SH-SY5Y (cell line): ENCODE results near the gene SLC4A4.

Experiments used
- GATA2 ChIP-seq: IDR thresholded peaks from 2 replicates; pipeline ENCODE4 v1.6.1; 2011; ENCODE audit warnings: mild to moderate bottlenecking, low read depth, low read length
- GATA3 ChIP-seq: IDR thresholded peaks from 2 replicates; pipeline ENCODE4 v1.6.1; 2011; ENCODE audit warnings: low read depth, mild to moderate bottlenecking, low read length, moderate library complexity

The SLC4A4 gene

GRCh38 chr4:71338846-71339593 is at the start of gene SLC4A4:
TSS of gene SLC4A4 (plus strand) at chr4:71339020.
- no peak for TF ChIP-seq GATA3

DNA sequence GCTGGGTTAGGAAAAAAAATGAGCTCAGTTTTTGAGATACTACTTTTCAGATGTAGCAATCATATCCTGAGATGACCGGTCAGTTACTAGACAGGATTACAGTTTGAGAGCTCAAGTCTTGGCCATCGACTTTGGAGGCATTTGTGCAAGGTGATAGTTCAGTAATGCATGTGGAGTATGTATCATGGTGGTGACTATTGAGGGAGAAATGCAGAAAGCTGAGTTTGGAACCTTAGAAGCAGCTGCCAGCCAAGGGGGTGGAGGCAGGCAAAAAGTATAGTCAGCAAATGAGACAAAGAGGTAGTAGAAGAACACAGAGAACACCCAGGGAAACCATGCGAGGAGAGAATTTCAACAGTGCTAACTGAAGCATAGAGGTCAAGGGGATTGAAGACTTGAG is 48.7 kb upstream of the SLC4A4 start:
- no peak for TF ChIP-seq GATA3
- TF ChIP-seq GATA2 = no peak

GRCh38 chr4:71290476-71290875 is 48.3 kb upstream of the SLC4A4 start:
- TF ChIP-seq GATA2 (no peak), GATA3 (no peak)

DNA sequence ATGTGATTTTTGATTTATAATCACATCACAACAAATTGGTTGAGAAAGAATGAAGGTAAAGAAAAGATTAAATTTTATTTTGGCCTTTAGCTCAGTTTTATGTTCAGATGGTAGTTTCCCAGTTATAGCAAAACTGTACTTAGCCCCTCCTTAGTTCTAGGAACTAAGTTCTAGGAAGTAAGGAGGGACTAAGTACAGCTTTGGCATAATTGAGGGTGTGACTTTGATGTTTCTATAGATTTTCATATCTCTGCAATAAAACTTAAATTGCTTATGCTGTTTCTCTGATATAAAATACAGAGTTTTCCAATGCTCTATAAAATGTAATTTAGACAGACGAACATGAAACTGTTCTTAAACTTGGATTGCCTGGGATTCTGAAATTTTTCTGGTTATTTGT is 46.6 kb upstream of the SLC4A4 start:
- no peak for TF ChIP-seq GATA2
- no peak for TF ChIP-seq GATA3

DNA sequence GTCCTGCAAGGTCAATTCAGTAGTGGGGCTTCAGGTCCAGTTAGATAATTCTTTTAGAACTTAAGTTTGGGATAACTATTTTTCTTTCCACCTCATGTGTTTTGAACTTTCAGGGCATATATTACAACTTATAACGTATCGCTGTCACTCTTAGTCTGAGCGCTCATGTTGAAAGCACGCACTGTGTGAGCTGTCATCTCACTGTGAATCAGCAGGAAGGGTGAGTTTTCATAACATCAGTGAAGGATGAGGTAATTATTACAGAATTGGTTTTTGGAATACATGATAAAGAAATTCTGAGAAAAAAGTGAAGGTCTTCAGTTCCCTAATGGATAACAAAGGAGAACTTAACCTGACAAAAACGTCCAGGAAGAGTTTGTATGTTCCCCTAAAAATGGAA is 45.1 kb upstream of the SLC4A4 start:
- TF ChIP-seq GATA2 = no peak
- TF ChIP-seq GATA3 = no peak

- TF ChIP-seq GATA2 (no peak), GATA3 (no peak)
These were observed 44.5 kb upstream of the SLC4A4 start for GRCh38 chr4:71294301-71294700.

DNA sequence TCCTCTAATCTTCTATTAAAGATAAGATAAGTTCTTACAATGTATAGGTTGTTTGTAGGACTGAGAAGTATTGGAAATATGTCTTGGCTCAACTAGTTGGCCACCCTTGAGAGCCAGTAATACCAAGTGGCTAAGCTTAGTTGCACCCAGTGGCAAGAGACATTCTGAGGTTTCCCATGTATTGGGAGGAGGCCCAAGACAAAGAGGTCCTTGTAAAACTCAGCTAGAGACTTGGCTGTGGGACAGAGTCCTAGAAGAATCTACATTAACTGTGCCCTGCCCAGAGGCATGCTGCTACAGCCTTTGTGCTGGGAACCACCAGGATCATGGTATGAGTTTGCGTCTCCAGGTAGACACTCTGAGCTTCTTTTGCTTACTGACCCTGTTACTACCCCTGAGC is 41.9 kb upstream of the SLC4A4 start:
- TF ChIP-seq GATA2 (no peak), GATA3 (no peak)

GRCh38 chr4:71300362-71300761 is 38.5 kb upstream of the SLC4A4 start:
- no peak for TF ChIP-seq GATA3
- TF ChIP-seq GATA2 = no peak

DNA sequence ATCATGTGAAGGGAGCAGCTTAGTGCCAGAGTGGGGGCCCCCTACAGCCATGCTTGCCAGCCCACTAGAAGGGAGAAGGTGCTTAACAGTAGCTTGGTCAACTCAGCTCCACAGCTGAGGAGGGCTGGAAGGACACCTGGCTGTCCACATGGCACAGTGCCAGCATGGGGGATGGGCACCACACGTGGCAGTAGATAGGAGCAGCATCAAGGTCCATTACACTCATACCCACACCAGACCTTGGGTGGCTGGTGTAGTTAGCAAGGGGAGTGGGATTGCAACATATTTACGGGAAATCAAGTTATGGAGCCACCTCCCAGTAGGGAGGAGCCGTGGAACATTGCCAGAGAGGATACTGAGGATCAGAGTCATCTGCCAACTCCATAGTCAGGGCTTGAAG is 37.9 kb upstream of the SLC4A4 start:
- TF ChIP-seq GATA2 = no peak
- TF ChIP-seq GATA3 = no peak

DNA sequence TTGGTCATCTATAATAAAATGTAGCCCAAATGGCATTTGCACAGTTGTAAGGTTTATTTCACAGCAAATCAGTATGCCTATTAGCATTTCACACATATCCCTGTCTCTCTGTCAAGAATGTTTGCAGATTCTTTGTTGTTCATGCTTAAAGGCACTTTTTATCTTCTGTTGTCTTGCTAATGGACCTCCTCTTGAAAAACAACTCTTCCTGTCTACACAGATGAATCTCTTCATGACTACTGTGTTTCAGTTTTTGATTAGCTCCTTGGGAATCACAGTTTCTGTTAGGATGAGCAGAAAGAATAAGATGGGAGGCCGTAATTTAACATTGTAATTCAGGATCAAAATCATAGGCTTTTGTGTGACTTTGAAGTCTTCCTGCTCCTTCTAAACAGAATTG is 35.5 kb upstream of the SLC4A4 start:
- no peak for TF ChIP-seq GATA3
- no peak for TF ChIP-seq GATA2

GRCh38 chr4:71303850-71304249 is 35.0 kb upstream of the SLC4A4 start:
- TF ChIP-seq GATA3 = no peak
- TF ChIP-seq GATA2 = no peak

- TF ChIP-seq GATA2 = no peak
- no peak for TF ChIP-seq GATA3
These were observed 34.5 kb upstream of the SLC4A4 start for GRCh38 chr4:71304289-71304850.

DNA sequence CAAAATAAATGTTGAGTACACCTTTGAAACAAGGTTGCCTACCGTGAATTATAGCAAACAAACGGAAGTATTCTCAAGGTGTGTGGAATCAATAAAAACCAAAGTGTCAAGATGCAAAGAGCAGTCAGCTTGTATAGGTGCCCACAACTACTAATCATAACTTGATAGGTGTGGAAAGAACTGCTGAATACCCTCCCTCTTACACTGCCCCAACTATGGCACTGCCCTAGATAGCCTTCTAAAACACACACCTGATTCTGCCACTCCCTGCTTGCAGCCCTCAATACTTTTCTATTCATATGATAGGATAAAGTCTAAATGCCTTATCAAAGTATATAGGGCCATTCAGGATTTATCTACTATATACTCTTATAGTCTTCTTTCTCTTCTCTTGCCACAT is 31.1 kb upstream of the SLC4A4 start:
- no peak for TF ChIP-seq GATA2
- no peak for TF ChIP-seq GATA3

DNA sequence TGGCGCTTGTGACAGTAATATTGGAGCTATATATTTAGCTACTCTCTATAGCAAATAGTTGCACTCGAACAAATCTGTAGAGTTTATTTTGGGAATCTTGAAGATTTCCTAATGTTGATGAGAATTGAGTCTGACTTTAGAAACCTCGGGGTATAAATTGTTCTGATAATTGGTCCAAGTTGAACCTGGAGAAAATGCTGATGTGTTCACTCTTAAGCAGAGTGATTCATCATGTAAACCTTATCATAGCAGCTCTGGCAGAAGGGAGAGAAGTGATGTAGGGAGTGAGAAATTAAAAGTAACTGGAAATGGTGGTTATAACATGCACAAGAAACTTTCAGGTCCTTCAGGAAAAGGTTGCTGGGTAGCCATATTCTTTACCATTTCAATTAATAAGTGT is 16.4 kb upstream of the SLC4A4 start:
- TF ChIP-seq GATA3 = no peak
- no peak for TF ChIP-seq GATA2

DNA sequence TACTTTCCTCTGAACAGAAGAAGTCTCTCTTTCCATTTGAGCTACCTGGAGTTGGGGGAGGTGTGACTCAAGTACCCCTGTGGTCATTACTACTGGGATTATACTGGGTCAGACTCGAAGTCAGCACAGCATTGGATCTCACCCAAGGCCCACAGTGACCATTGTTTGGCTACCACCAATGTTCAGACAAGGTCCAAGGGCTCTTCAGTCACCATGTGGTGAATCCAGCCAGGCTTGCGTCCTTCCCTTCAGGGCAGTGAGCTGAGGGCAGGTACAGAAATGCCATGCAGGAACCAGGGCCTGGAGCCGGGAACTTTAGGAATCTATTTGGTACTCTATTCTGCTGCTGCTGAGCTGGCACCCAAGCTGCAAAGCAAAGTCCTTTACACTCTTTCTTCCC is 5.5 kb upstream of the SLC4A4 start:
- TF ChIP-seq GATA3 = no peak
- no peak for TF ChIP-seq GATA2

GRCh38 chr4:71333960-71334359 is 4.9 kb upstream of the SLC4A4 start:
- TF ChIP-seq GATA2 = no peak
- no peak for TF ChIP-seq GATA3

GRCh38 chr4:71334465-71334882 is 4.3 kb upstream of the SLC4A4 start:
- no peak for TF ChIP-seq GATA3
- no peak for TF ChIP-seq GATA2
